HepG2 (cell line): Measurements from ENCODE around the gene ENG. TPM values are rescaled to one million over a fixed set of nuclear protein-coding genes. Genes with fewer than 3 reads are reported as not detected.

ENCODE experiments used
- AGO1 ChIP-seq: fragments of 200-400 bp; formaldehyde crosslinking; IDR thresholded peaks from 2 replicates; pipeline ENCODE4 v1.6.1; 2017; ENCODE audit warnings: mild to moderate bottlenecking, low read depth, low read length, moderate library complexity; ENCODE audit not compliant: poor library complexity, severe bottlenecking
- CREM ChIP-seq, 2 experiments: sonication (generic) in 1 of 2; formaldehyde crosslinking in 1 of 2; IDR thresholded peaks; 2 replicates each; pipeline versions ENCODE4 v1.4.0 to v1.6.1; 2016 to 2020; ENCODE audit warnings: antibody characterized with exemption in 1 of 2, mild to moderate bottlenecking in 1 of 2, missing genetic modification reagents in 1 of 2
- DDIT3 ChIP-seq: sonication (generic); formaldehyde crosslinking; IDR thresholded peaks from 2 replicates; pipeline ENCODE4 v1.4.0; 2020; ENCODE audit warnings: mild to moderate bottlenecking, missing genetic modification reagents
- DR1 ChIP-seq: sonication (generic); formaldehyde crosslinking; IDR thresholded peaks from 2 replicates; pipeline ENCODE4 v1.8.0; 2021; ENCODE audit warnings: mild to moderate bottlenecking, missing genetic modification reagents, inconsistent platforms
- FOXK2 ChIP-seq: fragments of 450-650 bp; IDR thresholded peaks from 2 replicates; pipeline ENCODE4 v1.6.1; 2016
- IKZF1 ChIP-seq: fragments of 450-650 bp; IDR thresholded peaks from 2 replicates; pipeline ENCODE4 v1.7.1; 2016
- RELA ChIP-seq: sonication (generic); formaldehyde crosslinking; IDR thresholded peaks from 2 replicates; pipeline ENCODE4 v1.4.0; 2020; ENCODE audit warnings: missing genetic modification reagents
- REST ChIP-seq, 2 experiments: IDR thresholded peaks; 2 replicates each; pipeline ENCODE4 v1.6.1; 2011 to 2012; ENCODE audit warnings: low read length in 2 of 2, borderline replicate concordance in 1 of 2, low read depth in 1 of 2, mild to moderate bottlenecking in 1 of 2, moderate library complexity in 1 of 2
- TRAFD1 ChIP-seq: sonication (generic); formaldehyde crosslinking; IDR thresholded peaks from 2 replicates; pipeline ENCODE4 v1.5.1; 2020; ENCODE audit warnings: missing genetic modification reagents, mild to moderate bottlenecking, borderline replicate concordance
- ZBTB10 ChIP-seq: sonication (generic); formaldehyde crosslinking; IDR thresholded peaks from 2 replicates; pipeline ENCODE4 v1.4.0; 2020; ENCODE audit warnings: missing genetic modification reagents, borderline replicate concordance
- ZEB1 ChIP-seq: IDR thresholded peaks from 2 replicates; pipeline ENCODE4 v1.6.1; 2012; ENCODE audit warnings: mild to moderate bottlenecking, low read depth, inconsistent platforms; ENCODE audit not compliant: insufficient replicate concordance
- ZFP36L2 ChIP-seq: sonication (generic); formaldehyde crosslinking; IDR thresholded peaks from 2 replicates; pipeline ENCODE4 v1.4.0; 2020; ENCODE audit warnings: missing genetic modification reagents
- ZNF281 ChIP-seq: sonication (generic); formaldehyde crosslinking; IDR thresholded peaks from 2 replicates; pipeline ENCODE4 v1.4.0; 2020; ENCODE audit warnings: missing genetic modification reagents, borderline replicate concordance
- ZNF747 ChIP-seq: sonication (generic); formaldehyde crosslinking; IDR thresholded peaks from 2 replicates; pipeline ENCODE4 v1.8.1; 2023; ENCODE audit warnings: missing genetic modification reagents, mild to moderate bottlenecking, borderline replicate concordance
- ZSCAN22 ChIP-seq: sonication (generic); formaldehyde crosslinking; IDR thresholded peaks from 2 replicates; pipeline ENCODE4 v1.4.0; 2020; ENCODE audit warnings: mild to moderate bottlenecking, missing genetic modification reagents
- polyA plus RNA-seq, 8 experiments: library from polyadenylated mRNA; depleted of rRNA in 3 of 8; stranded (reverse) in 7 of 8; unstranded in 1 of 8; fragments of >200 nt; fragmentation: Illumina TruSeq in 4 of 8; extraction: Trizol in 4 of 8; gene quantifications; 2 replicates each; pipeline versions ENCODE4 v1.2.1 to v1.2.3, GENCODE V29; 2011 to 2016; ENCODE audit warnings: low read depth in 4 of 8, missing spikeins in 1 of 8, mixed read lengths in 1 of 8; ENCODE audit not compliant: insufficient read depth in 1 of 8
- total RNA-seq, 5 experiments: library from RNA; depleted of rRNA; stranded (reverse); fragments of >200 nt; fragmentation: Illumina TruSeq; extraction: Trizol; gene quantifications; 2 replicates each; pipeline ENCODE4 v1.2.3, GENCODE V29; 2016; ENCODE audit warnings: low read depth in 1 of 5

ENG gene
- total and polyA plus RNA-seq, 2 of the 13 experiments (the other 11 are each of a cell fraction or from before 2014, with no cell fraction given), result 0.02 to 1.1 TPM

GRCh38 chr9:127802576-127803443 lies 51.6 kb downstream of the ENG start, which contains the start of gene FPGS (continued):
- no peak for TF ChIP-seq REST (IDR thresholded peaks at IDR 0.05; ENCODE audit: borderline replicate concordance in 1 of 2, low read depth in 1 of 2, low read length in 2 of 2)
- TF ChIP-seq TRAFD1 (CRISPR knock-in tag), result no peak
- TF ChIP-seq DDIT3 (CRISPR knock-in tag), result no peak
- no peak for TF ChIP-seq AGO1
- TF ChIP-seq DR1 (CRISPR knock-in tag), result peak; percentile 46; the same call in 1 of the 2 replicates
- TF ChIP-seq CREM (IDR thresholded peaks at IDR 0.05), result no peak
- TF ChIP-seq CREM (CRISPR knock-in tag; IDR thresholded peaks at IDR 0.05), result no peak
- no peak for TF ChIP-seq ZFP36L2
- no peak for TF ChIP-seq ZEB1
- no peak for TF ChIP-seq IKZF1
- TF ChIP-seq ZSCAN22 (CRISPR knock-in tag), result peak; percentile 57; the same call in 1 of the 2 replicates
- TF ChIP-seq FOXK2, result no peak
- 0 out of 2 replicates have a peak, but pooled peaks have one; percentile 36 for TF ChIP-seq RELA (CRISPR knock-in tag)
- peak; percentile 30; the same call in 1 of the 2 replicates for TF ChIP-seq ZNF281
- no peak for TF ChIP-seq ZBTB10 (CRISPR knock-in tag)
- peak; percentile 71; the same call in 1 of the 2 replicates for TF ChIP-seq ZNF747 (CRISPR knock-in tag)
